ENCODE results near the gene LHFPL4. TPM values are rescaled to one million over a fixed set of nuclear protein-coding genes. Genes with fewer than 3 reads are reported as not detected.

Gene LHFPL4
- total and polyA plus RNA-seq, 2 of the 8 experiments (the other 6 are each of a cell fraction or from before 2014, with no cell fraction given) = 5.0 to 16.9 TPM

GRCh38 chr3:9496893-9497292, 56.7 kb downstream of the LHFPL4 start:
- Histone ChIP-seq H4K5ac (ENCODE audit: insufficient read length, low read depth, low read length) (no peak overlapping the region), H2AFZ (ENCODE audit: low read length) (no peak overlapping the region), H3K56ac (replicated peaks; ENCODE audit: insufficient read length, low read depth, low read length) (no peak overlapping the region), H3K4me3 (ENCODE audit: extremely low read depth in 1 of 4, insufficient read depth in 2 of 4, low read depth in 3 of 4, low read length in 4 of 4) (no peak overlapping the region), H2BK15ac (ENCODE audit: low read length) (no peak overlapping the region), H3K9ac (replicated peaks in 1 of 4; ENCODE audit: extremely low read depth in 1 of 4, low read depth in 3 of 4, low read length in 3 of 4) (no peak overlapping the region), H3K4ac (replicated peaks; ENCODE audit: insufficient read length, low read depth, low read length) (no peak overlapping the region), H3K18ac (ENCODE audit: extremely low read depth, low read length) (no peak overlapping the region), H3K36me3 (ENCODE audit: control insufficient read depth in 2 of 4, insufficient read depth in 4 of 4, low read length in 3 of 4) (no peaks in the 10 kb centered on the region), H2BK120ac (replicated peaks; ENCODE audit: low read depth, low read length) (no peak overlapping the region), H3K79me1 (ENCODE audit: low read depth, low read length) (no peaks in the 10 kb centered on the region), H3K14ac (ENCODE audit: insufficient read length) (no peak overlapping the region), H3K9me3 (ENCODE audit: insufficient read depth in 2 of 2, low read depth in 1 of 2, low read length in 1 of 2) (no peaks in the 10 kb centered on the region), H3K4me2 (ENCODE audit: insufficient read depth in 1 of 2, low read depth in 2 of 2, low read length in 2 of 2) (no peak overlapping the region), H4K20me1 (replicated peaks in 1 of 2; ENCODE audit: control insufficient read depth in 1 of 2, insufficient read depth in 2 of 2, low read length in 2 of 2) (peaks cover 0 to 4% of the 10 kb centered on the region in 2 experiments), H3K23me2 (ENCODE audit: low read depth, low read length) (peaks cover 8% of the 10 kb centered on the region; the same call in 1 of the 2 replicates), H3K27me3 (replicated peaks in 1 of 4; ENCODE audit: control insufficient read depth in 3 of 4, extremely low read depth in 1 of 4, insufficient read depth in 3 of 4, low read length in 3 of 4) (peaks cover 0 to 28% (median 21%) of the 10 kb centered on the region in 4 experiments; a peak in 6 of 7 replicates), H3K79me2 (ENCODE audit: control insufficient read depth in 1 of 2, insufficient read depth in 2 of 2, low read length in 2 of 2) (no peaks in the 10 kb centered on the region), H2BK20ac (ENCODE audit: low read length) (no peak overlapping the region), H3K23ac (ENCODE audit: insufficient read length) (no peak overlapping the region), H3K27ac (ENCODE audit: low read depth, low read length) (no peak overlapping the region), H4K91ac (replicated peaks; ENCODE audit: insufficient read length, low read length) (no peak overlapping the region), H2BK12ac (ENCODE audit: low read depth, low read length) (no peak overlapping the region), H2AK5ac (ENCODE audit: low read depth, low read length) (0 out of 2 replicates have a peak overlapping the region, but pooled peaks have one; percentile 6), H2BK5ac (ENCODE audit: low read depth, low read length) (no peak overlapping the region), H4K8ac (ENCODE audit: extremely low read depth, insufficient read depth, low read length) (no peak overlapping the region), H3K4me1 (replicated peaks in 1 of 4; ENCODE audit: control insufficient read depth in 3 of 4, insufficient read depth in 4 of 4, low read length in 3 of 4) (peaks cover 0 to 6% (median 3%) of the 10 kb centered on the region in 4 experiments; a peak in 4 of 7 replicates)
- POLR2A ChIA-PET (ENCODE audit: partially characterized antibody) = interaction anchor here (1.1 kb wide), 1 partner anchor 16 kb away, joined by 3 read pairs; no protein-coding TSS in a partner anchor
- CTCF ChIA-PET (ENCODE audit: partially characterized antibody) = interaction anchor here (0.7 to 1.7 kb wide), 4 partner anchors 11 to 198 kb away, joined by 3 to 4 read pairs (median 4); no protein-coding TSS in a partner anchor
- TF ChIP-seq NRF1 (IDR thresholded peaks at IDR 0.05; ENCODE audit: low read depth, low read length) (no peak), SIX5 (IDR thresholded peaks at IDR 0.05; ENCODE audit: low read depth, low read length) (no peak), SIN3A (conservative IDR thresholded peaks at IDR 0.05 in 1 of 2, IDR thresholded peaks at IDR 0.05 in 1 of 2; ENCODE audit: low read depth in 1 of 2, low read length in 2 of 2) (no peak), SP4 (IDR thresholded peaks at IDR 0.05; ENCODE audit: low read length) (no peak), CTBP2 (IDR thresholded peaks at IDR 0.05; ENCODE audit: borderline replicate concordance, insufficient read depth, insufficient read length, low read length) (no peak), CBX8 (IDR thresholded peaks at IDR 0.05; ENCODE audit: borderline replicate concordance, low read depth, low read length) (no peak), RBBP5 (IDR thresholded peaks at IDR 0.05; ENCODE audit: borderline replicate concordance, low read depth, low read length) (no peak), GTF2F1 (IDR thresholded peaks at IDR 0.05; ENCODE audit: borderline replicate concordance, low read depth, low read length) (no peak)
- TF ChIP-seq, protein P1, sequence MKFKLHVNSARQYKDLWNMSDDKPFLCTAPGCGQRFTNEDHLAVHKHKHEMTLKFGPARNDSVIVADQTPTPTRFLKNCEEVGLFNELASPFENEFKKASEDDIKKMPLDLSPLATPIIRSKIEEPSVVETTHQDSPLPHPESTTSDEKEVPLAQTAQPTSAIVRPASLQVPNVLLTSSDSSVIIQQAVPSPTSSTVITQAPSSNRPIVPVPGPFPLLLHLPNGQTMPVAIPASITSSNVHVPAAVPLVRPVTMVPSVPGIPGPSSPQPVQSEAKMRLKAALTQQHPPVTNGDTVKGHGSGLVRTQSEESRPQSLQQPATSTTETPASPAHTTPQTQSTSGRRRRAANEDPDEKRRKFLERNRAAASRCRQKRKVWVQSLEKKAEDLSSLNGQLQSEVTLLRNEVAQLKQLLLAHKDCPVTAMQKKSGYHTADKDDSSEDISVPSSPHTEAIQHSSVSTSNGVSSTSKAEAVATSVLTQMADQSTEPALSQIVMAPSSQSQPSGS (IDR thresholded peaks at IDR 0.05; ENCODE audit: low read length) = no peak
- DNase-seq (ENCODE audit: low read depth in 1 of 2, low spot score in 2 of 2) (no peak), FAIRE-seq (no peak)
- 84% methylated on average over 6 of the region's 6 CpGs; no CpG with 5 or more reads in 1 of the 2 experiments for WGBS, 2 experiments (ENCODE audit: extremely low coverage in 1 of 2, insufficient coverage in 1 of 2, insufficient read length in 1 of 2, insufficient replicate concordance in 2 of 2, low coverage in 1 of 2, low lambda C conversion rate in 2 of 2, missing lambda C conversion rate in 1 of 2)

Data from H1 (cell line).